Hepatocyte (in vitro differentiated cells): ENCODE results near the gene ANKRD13B.

ENCODE experiments used
- EZH2phosphoT487 ChIP-seq: fragments of 200-600 bp; sonication (generic); IDR thresholded peaks from one replicate; pipeline ENCODE4 v1.6.1; 2018; ENCODE audit warnings: antibody characterized with exemption, mild to moderate bottlenecking, low read depth, moderate library complexity; ENCODE audit not compliant: unreplicated experiment, severe bottlenecking
- TF ChIP-seq, protein P1 (sequence below): fragments of 200-600 bp; sonication (generic); IDR thresholded peaks from 2 replicates; pipeline ENCODE4 v1.5.1; 2016; ENCODE audit warnings: antibody characterized with exemption, mild to moderate bottlenecking; ENCODE audit not compliant: poor library complexity

DNA sequence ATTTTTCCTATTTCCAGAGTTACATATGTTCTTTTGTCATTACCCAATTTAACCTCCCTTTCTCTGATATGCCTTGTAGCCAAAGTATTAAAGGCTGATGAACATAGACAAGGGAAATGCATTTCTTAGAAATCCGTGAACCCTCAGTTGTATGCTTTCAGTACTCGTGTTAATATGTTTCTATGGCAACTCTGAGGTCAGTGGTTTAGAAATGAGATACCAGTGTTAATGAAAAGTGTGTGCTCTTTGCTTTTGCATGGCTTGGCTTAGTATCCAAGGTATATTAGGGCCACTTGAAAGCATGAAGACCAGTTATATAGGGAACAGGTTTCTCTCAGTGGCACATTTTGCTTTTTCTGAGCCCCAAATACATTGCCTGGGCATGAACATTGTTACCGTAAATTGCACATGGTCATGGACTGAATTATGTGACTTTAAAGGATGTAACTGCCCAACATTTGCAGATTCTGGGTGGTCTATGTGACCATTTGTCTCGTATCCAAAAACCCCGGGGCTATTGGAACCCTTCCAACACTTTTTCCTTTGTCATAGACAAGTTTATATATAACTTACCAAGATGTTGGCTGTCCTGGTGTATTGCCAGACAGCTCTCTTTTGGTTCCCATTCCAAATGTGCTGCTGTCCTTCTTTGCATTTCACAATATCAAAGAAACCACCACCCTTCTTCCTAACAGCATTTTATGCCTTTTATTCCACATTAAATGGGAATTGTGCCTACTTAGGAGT is 43.6 kb upstream of the ANKRD13B start:
- TF ChIP-seq, protein P1, sequence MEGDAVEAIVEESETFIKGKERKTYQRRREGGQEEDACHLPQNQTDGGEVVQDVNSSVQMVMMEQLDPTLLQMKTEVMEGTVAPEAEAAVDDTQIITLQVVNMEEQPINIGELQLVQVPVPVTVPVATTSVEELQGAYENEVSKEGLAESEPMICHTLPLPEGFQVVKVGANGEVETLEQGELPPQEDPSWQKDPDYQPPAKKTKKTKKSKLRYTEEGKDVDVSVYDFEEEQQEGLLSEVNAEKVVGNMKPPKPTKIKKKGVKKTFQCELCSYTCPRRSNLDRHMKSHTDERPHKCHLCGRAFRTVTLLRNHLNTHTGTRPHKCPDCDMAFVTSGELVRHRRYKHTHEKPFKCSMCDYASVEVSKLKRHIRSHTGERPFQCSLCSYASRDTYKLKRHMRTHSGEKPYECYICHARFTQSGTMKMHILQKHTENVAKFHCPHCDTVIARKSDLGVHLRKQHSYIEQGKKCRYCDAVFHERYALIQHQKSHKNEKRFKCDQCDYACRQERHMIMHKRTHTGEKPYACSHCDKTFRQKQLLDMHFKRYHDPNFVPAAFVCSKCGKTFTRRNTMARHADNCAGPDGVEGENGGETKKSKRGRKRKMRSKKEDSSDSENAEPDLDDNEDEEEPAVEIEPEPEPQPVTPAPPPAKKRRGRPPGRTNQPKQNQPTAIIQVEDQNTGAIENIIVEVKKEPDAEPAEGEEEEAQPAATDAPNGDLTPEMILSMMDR = no peak
- TF ChIP-seq EZH2phosphoT487 = no peak
